Keratinocyte (primary cell): Measurements from ENCODE around the gene NPAS3. TPM values are rescaled to one million over a fixed set of nuclear protein-coding genes. Genes with fewer than 3 reads are reported as not detected.

Experiments used
- DNase-seq: peaks from one replicate; pipeline ENCODE4 v3.0.0-alpha.2; 2011; ENCODE audit warnings: low read depth, missing footprints, low spot score
- FAIRE-seq: peaks from 2 replicates; lab custom pipeline; 2011; peaks lifted over from hg19 to GRCh38; lab: Jason Lieb, UNC
- H2AFZ ChIP-seq: 2 replicates; pipeline ENCODE4 v1.6.0; 2012; ENCODE audit warnings: low read length, control low read depth, inconsistent platforms; ENCODE audit not compliant: control insufficient read depth
- H3K27ac ChIP-seq: 2 replicates; pipeline ENCODE4 v1.5.1; 2011; ENCODE audit warnings: low read length; ENCODE audit not compliant: control insufficient read depth, insufficient read depth
- H3K27me3 ChIP-seq: 3 replicates; pipeline ENCODE4 v1.6.0; 2011; ENCODE audit warnings: low read length; ENCODE audit not compliant: control insufficient read depth, insufficient read depth; ENCODE audit errors: extremely low read depth
- H3K36me3 ChIP-seq, 2 experiments: 2 replicates in 1 of 2; 3 replicates in 1 of 2; pipeline ENCODE4 v1.5.1; 2011; ENCODE audit warnings: low read length in 2 of 2, mild to moderate bottlenecking in 1 of 2; ENCODE audit not compliant: control insufficient read depth in 2 of 2, insufficient read depth in 2 of 2; ENCODE audit errors: extremely low read depth in 1 of 2
- H3K4me1 ChIP-seq: 3 replicates; pipeline ENCODE4 v1.5.1; 2011; ENCODE audit warnings: low read length; ENCODE audit not compliant: control insufficient read depth, insufficient read depth; ENCODE audit errors: extremely low read depth
- H3K4me2 ChIP-seq: 3 replicates; pipeline ENCODE4 v1.6.0; 2011; ENCODE audit warnings: low read depth, low read length; ENCODE audit not compliant: control insufficient read depth, insufficient read depth; ENCODE audit errors: extremely low read depth
- H3K4me3 ChIP-seq, 3 experiments: fragments of 200-600 bp in 1 of 3; sonication (generic) in 1 of 3; 2 replicates in 2 of 3; 3 replicates in 1 of 3; pipeline ENCODE4 v1.5.1; 2011 to 2016; ENCODE audit warnings: low read length in 3 of 3, mild to moderate bottlenecking in 3 of 3, control low read depth in 2 of 3, inconsistent platforms in 1 of 3, low read depth in 1 of 3, mixed read lengths in 1 of 3, mixed run types in 1 of 3, moderate library complexity in 1 of 3; ENCODE audit not compliant: control insufficient read depth in 2 of 3, insufficient read depth in 2 of 3; ENCODE audit errors: extremely low read depth in 1 of 3
- H3K79me2 ChIP-seq: 2 replicates; pipeline ENCODE4 v1.6.0; 2012; ENCODE audit warnings: low read length; ENCODE audit not compliant: control insufficient read depth, insufficient read depth
- H3K9ac ChIP-seq: 3 replicates; pipeline ENCODE4 v1.6.0; 2011; ENCODE audit warnings: low read length; ENCODE audit not compliant: control insufficient read depth, insufficient read depth; ENCODE audit errors: extremely low read depth
- H3K9me1 ChIP-seq: 3 replicates; pipeline ENCODE4 v1.6.0; 2011; ENCODE audit warnings: low read length; ENCODE audit not compliant: control insufficient read depth, insufficient read depth; ENCODE audit errors: extremely low read depth
- H3K9me3 ChIP-seq: 2 replicates; pipeline ENCODE4 v1.5.1; 2012; ENCODE audit warnings: low read depth, low read length; ENCODE audit not compliant: control insufficient read depth
- H4K20me1 ChIP-seq: 3 replicates; pipeline ENCODE4 v1.6.0; 2011; ENCODE audit warnings: low read length; ENCODE audit not compliant: control insufficient read depth, insufficient read depth; ENCODE audit errors: extremely low read depth
- CTCF ChIP-seq, 3 experiments: IDR thresholded peaks in 1 of 3; conservative IDR thresholded peaks in 1 of 3; optimal IDR thresholded peaks in 1 of 3; 2 replicates in 2 of 3; 3 replicates in 1 of 3; pipeline versions ENCODE3 to v1.5.1; 2011; ENCODE audit warnings: low read length in 3 of 3, mild to moderate bottlenecking in 3 of 3, moderate library complexity in 2 of 3, control low read depth in 1 of 3, inconsistent platforms in 1 of 3; ENCODE audit not compliant: insufficient read depth in 2 of 3; ENCODE audit errors: extremely low read depth in 1 of 3
- EZH2 ChIP-seq: IDR thresholded peaks from one replicate; pipeline ENCODE4 v1.6.1; 2012; ENCODE audit warnings: inconsistent platforms, mild to moderate bottlenecking, low read length, moderate library complexity
- dilution Hi-C: fragments of 300-500 bp; cut with MboI; formaldehyde crosslinking; loops from one replicate; pipeline ENCODE4 v1.7.0; 2020; ENCODE audit warnings: low sequenced_read_pairs; ENCODE audit not compliant: extremely low pct_ligation_motif_present
- polyA plus RNA-seq, 5 experiments: library from polyadenylated mRNA; depleted of rRNA in 3 of 5; stranded (reverse) in 3 of 5; stranded (forward) in 1 of 5; unstranded in 1 of 5; fragments of >200 nt; gene quantifications; 1 replicate in 1 of 5; 2 replicates in 3 of 5; 3 replicates in 1 of 5; pipeline versions ENCODE4 v1.2.1 to v1.2.3, GENCODE V29; 2011 to 2012; ENCODE audit warnings: missing spikeins in 2 of 5, low read depth in 1 of 5, low replicate concordance in 1 of 5

The NPAS3 gene
- polyA plus RNA-seq, 1 donor (not counting 4 experiments of a cell fraction or from before 2014, with no cell fraction given): 0.07 TPM

GRCh38 chr14:33736299-33736825 lies 797.7 kb downstream of the NPAS3 start:
- FAIRE-seq (no peak), DNase-seq (no peak)
- Histone ChIP-seq H3K4me1 (no peaks in the 10 kb centered on the region), H3K4me2 (no peak overlapping the region), H2AFZ (no peak overlapping the region), H3K79me2 (no peaks in the 10 kb centered on the region), H3K9ac (no peak overlapping the region), H3K36me3 (no peaks in the 10 kb centered on the region), H3K9me1 (no peaks in the 10 kb centered on the region), H3K9me3 (no peaks in the 10 kb centered on the region), H3K4me3 (no peak overlapping the region), H3K27me3 (no peaks in the 10 kb centered on the region), H4K20me1 (no peaks in the 10 kb centered on the region), H3K27ac (no peak overlapping the region)
- TF ChIP-seq EZH2 (no peak), CTCF (optimal IDR thresholded peaks at IDR 0.05 in 1 of 3, IDR thresholded peaks at IDR 0.05 in 1 of 3, conservative IDR thresholded peaks at IDR 0.05 in 1 of 3; ENCODE audit: extremely low read depth in 1 of 3, insufficient read depth in 2 of 3, low read length in 3 of 3) (no peak)
- dilution Hi-C loops: no loop called here

- Histone ChIP-seq H3K4me1 (no peaks in the 10 kb centered on the region), H3K4me3 (no peak overlapping the region), H2AFZ (no peak overlapping the region), H3K9me3 (no peaks in the 10 kb centered on the region), H3K79me2 (no peaks in the 10 kb centered on the region), H3K9ac (no peak overlapping the region), H3K27ac (no peak overlapping the region), H3K9me1 (no peaks in the 10 kb centered on the region), H4K20me1 (no peaks in the 10 kb centered on the region), H3K36me3 (no peaks in the 10 kb centered on the region), H3K27me3 (no peaks in the 10 kb centered on the region), H3K4me2 (no peak overlapping the region)
- no peak for TF ChIP-seq EZH2
- TF ChIP-seq CTCF (optimal IDR thresholded peaks at IDR 0.05 in 1 of 3, IDR thresholded peaks at IDR 0.05 in 1 of 3, conservative IDR thresholded peaks at IDR 0.05 in 1 of 3; ENCODE audit: extremely low read depth in 1 of 3, insufficient read depth in 2 of 3, low read length in 3 of 3): no peak
- DNase-seq (no peak), FAIRE-seq (no peak)
- dilution Hi-C loops: no loop called here
Observed at GRCh38 chr14:33736979-33737378, 798.3 kb downstream of the NPAS3 start.
